GM18507 (cell line): ENCODE measurements around the gene ECSCR.
A peak's percentile ranks its signal among the peaks of the same experiment; 100 is the strongest.

Experiments
- DNase-seq: peaks from one replicate; pipeline ENCODE4 v3.0.0; 2011; ENCODE audit warnings: low read depth; ENCODE audit not compliant: insufficient read length; ENCODE audit errors: extremely low spot score
- FAIRE-seq: peaks from 2 replicates; lab custom pipeline; 2011; peaks lifted over from hg19 to GRCh38; lab: Jason Lieb, UNC

The ECSCR gene

GRCh38 chr5:139399501-139400121 lies 62.9 kb downstream of the ECSCR start:
- DNase-seq, result no peak
- FAIRE-seq, result peak; percentile 78
